K562 (cell line): ENCODE results near the gene EFHB. TPM values are rescaled to one million over a fixed set of nuclear protein-coding genes. Genes with fewer than 3 reads are reported as not detected.

Experiments
- CBX3 ChIP-seq, 2 experiments: IDR thresholded peaks; 1 replicate in 1 of 2; 2 replicates in 1 of 2; pipeline ENCODE4 v1.6.1; 2012; ENCODE audit warnings: inconsistent platforms in 2 of 2, low read length in 2 of 2, borderline replicate concordance in 1 of 2, control low read depth in 1 of 2
- CTBP1 ChIP-seq: fragments of 450-650 bp; IDR thresholded peaks from 2 replicates; pipeline ENCODE4 v1.6.1; 2016; ENCODE audit warnings: borderline replicate concordance
- ETV1 ChIP-seq: fragments of 450-650 bp; conservative IDR thresholded peaks from 2 replicates; pipeline ENCODE4 v1.6.1; 2016; ENCODE audit warnings: missing genetic modification characterization, control low read depth, low read depth, missing compliant biosample characterization
- GTF2A2 ChIP-seq: IDR thresholded peaks from 2 replicates; pipeline ENCODE4 v1.6.1; 2016; ENCODE audit warnings: mild to moderate bottlenecking, missing genetic modification characterization, missing compliant biosample characterization
- GTF2B ChIP-seq: IDR thresholded peaks from 2 replicates; pipeline ENCODE4 v1.6.1; 2011; ENCODE audit not compliant: insufficient read length; ENCODE audit errors: extremely low read depth
- ID3 ChIP-seq, 2 experiments: fragments of 250-450 bp in 1 of 2; fragments of 450-650 bp in 1 of 2; sonication (Bioruptor Pico) in 1 of 2; IDR thresholded peaks; 2 replicates each; pipeline versions ENCODE4 v1.6.1 to v1.8.0; 2016 to 2021; ENCODE audit warnings: mild to moderate bottlenecking in 2 of 2, moderate library complexity in 2 of 2, missing compliant biosample characterization in 1 of 2, missing genetic modification characterization in 1 of 2
- KLF1 ChIP-seq: fragments of 450-650 bp; IDR thresholded peaks from 2 replicates; pipeline ENCODE4 v1.6.1; 2016; ENCODE audit warnings: missing genetic modification characterization, missing compliant biosample characterization
- LCOR ChIP-seq: sonication (generic); formaldehyde crosslinking; IDR thresholded peaks from 2 replicates; pipeline ENCODE4 v1.8.0; 2022; ENCODE audit warnings: mild to moderate bottlenecking, missing genetic modification reagents
- NR2C2 ChIP-seq, 2 experiments: fragments of 200-800 bp in 1 of 2; sonication (Bioruptor generic) in 1 of 2; sonication (generic) in 1 of 2; formaldehyde crosslinking in 1 of 2; IDR thresholded peaks; 2 replicates each; pipeline versions ENCODE4 v1.6.1 to v1.8.0; 2016 to 2022; ENCODE audit warnings: mild to moderate bottlenecking in 1 of 2, missing compliant biosample characterization in 1 of 2, missing genetic modification characterization in 1 of 2, missing genetic modification reagents in 1 of 2
- POLR2A ChIP-seq: fragments of 450-650 bp; conservative IDR thresholded peaks from 2 replicates; pipeline ENCODE4 v1.6.1; 2016
- PREB ChIP-seq: sonication (generic); formaldehyde crosslinking; IDR thresholded peaks from 2 replicates; pipeline ENCODE4 v1.8.1; 2023; ENCODE audit warnings: mild to moderate bottlenecking, missing genetic modification reagents
- TCF7L2 ChIP-seq: fragments of 150-350 bp; IDR thresholded peaks from 2 replicates; pipeline ENCODE4 v1.6.1; 2016; ENCODE audit warnings: low read depth, mild to moderate bottlenecking, low read length, moderate library complexity
- UBTF ChIP-seq, 2 experiments: IDR thresholded peaks; 2 replicates each; pipeline ENCODE4 v1.6.1; 2012; ENCODE audit warnings: improper control_type of control experiment in 2 of 2, low read depth in 2 of 2, low read length in 2 of 2, borderline replicate concordance in 1 of 2
- USF1 ChIP-seq: sonication (generic); formaldehyde crosslinking; IDR thresholded peaks from 2 replicates; pipeline ENCODE4 v1.9.0; 2022; ENCODE audit warnings: mild to moderate bottlenecking, missing genetic modification reagents
- ZFP36 ChIP-seq: fragments of 150-350 bp; IDR thresholded peaks from 2 replicates; pipeline ENCODE4 v1.6.1; 2018; ENCODE audit warnings: low read length, low read depth; ENCODE audit not compliant: partially characterized antibody
- ZNF263 ChIP-seq: sonication (generic); formaldehyde crosslinking; IDR thresholded peaks from 2 replicates; pipeline ENCODE4 v1.8.0; 2022; ENCODE audit warnings: mild to moderate bottlenecking, missing genetic modification reagents, borderline replicate concordance
- ZNF395 ChIP-seq: fragments of 200-800 bp; sonication (Bioruptor generic); IDR thresholded peaks from 2 replicates; pipeline ENCODE4 v1.6.1; 2017; ENCODE audit warnings: missing genetic modification characterization, missing compliant biosample characterization
- ZNF696 ChIP-seq: fragments of 250-450 bp; sonication (Bioruptor Pico); conservative IDR thresholded peaks from 2 replicates; pipeline ENCODE4 v1.4.0; 2020; ENCODE audit warnings: mild to moderate bottlenecking, moderate library complexity
- ZNF764 ChIP-seq: fragments of 250-450 bp; sonication (Bioruptor Pico); IDR thresholded peaks from 2 replicates; pipeline ENCODE4 v1.4.0; 2020; ENCODE audit warnings: low read depth, mild to moderate bottlenecking, moderate library complexity
- polyA plus RNA-seq, 8 experiments: library from polyadenylated mRNA; depleted of rRNA in 4 of 8; stranded (reverse) in 5 of 8; unstranded in 3 of 8; fragments of >200 nt; fragmentation: Nextera tagmentation in 2 of 8; fragmentation: Illumina TruSeq in 1 of 8; extraction: Ambion mirVana in 2 of 8; extraction: Trizol in 1 of 8; gene quantifications; 2 replicates each; pipeline versions ENCODE4 v1.2.1 to v1.2.3, GENCODE V29; 2011 to 2014; ENCODE audit warnings: inconsistent platforms in 1 of 8, missing spikeins in 1 of 8
- total RNA-seq, 7 experiments: library from RNA; depleted of rRNA in 6 of 7; stranded (reverse); fragments of >200 nt in 6 of 7; fragmentation: Illumina TruSeq in 2 of 7; extraction: Trizol in 2 of 7; gene quantifications; 2 replicates each; pipeline versions ENCODE4 v1.2.1 to v1.2.3, GENCODE V29; 2011 to 2021; ENCODE audit warnings: low replicate concordance in 1 of 7

The EFHB gene
- total and polyA plus RNA-seq, 9 of the 15 experiments (the other 6 are each of a cell fraction or from before 2014, with no cell fraction given), result 1.5 to 4.0 (median 1.8) TPM

GRCh38 chr3:19946832-19947548 lies 13.0 kb upstream of the EFHB start, which contains the start of gene RAB5A (continued):
- TF ChIP-seq ETV1 (tag) (peak; percentile 95), CBX3 (IDR thresholded peaks at IDR 0.05; ENCODE audit: borderline replicate concordance in 1 of 2, low read length in 2 of 2) (peak in 1 of 2 experiments; percentile 66; a peak in 1 of 3 replicates), POLR2A (peak; percentile 93), LCOR (CRISPR knock-in tag) (peak; percentile 22; the same call in 1 of the 2 replicates), ZNF696 (no peak), UBTF (IDR thresholded peaks at IDR 0.05; ENCODE audit: borderline replicate concordance in 1 of 2, low read depth in 2 of 2, low read length in 2 of 2) (0 out of 4 replicates have a peak, but pooled peaks of 1 of the 2 experiments have one; percentile 0), ZNF764 (CRISPR knock-in tag) (no peak), ID3 (CRISPR knock-in tag; IDR thresholded peaks at IDR 0.05) (no peak), ID3 (tag; IDR thresholded peaks at IDR 0.05) (no peak; the same call in 1 of the 2 replicates), NR2C2 (CRISPR knock-in tag; IDR thresholded peaks at IDR 0.05) (no peak), NR2C2 (tag; IDR thresholded peaks at IDR 0.05) (peak; percentile 47; the same call in 1 of the 2 replicates), KLF1 (tag) (peak; percentile 92), USF1 (CRISPR knock-in tag) (peak; percentile 97), ZNF263 (CRISPR knock-in tag) (peak; percentile 97), ZFP36 (peak; percentile 5), PREB (CRISPR knock-in tag) (no peak), CTBP1 (peak; percentile 91), GTF2A2 (no peak), ZNF395 (CRISPR knock-in tag) (peak; percentile 87), GTF2B (no peak), TCF7L2 (no peak)
